AG04450 (cell line): ENCODE results near the gene RC3H1. TPM values are rescaled to one million over a fixed set of nuclear protein-coding genes. Genes with fewer than 3 reads are reported as not detected.
"Not testable (repeated sequence)": the region's sequence is repeated elsewhere in the genome, so short reads cannot be mapped to it uniquely, and the experiment has no call there.

Source experiments
- CTCF ChIA-PET: fragments of 300-600, 350-600 bp; formaldehyde crosslinking; extraction: SDS; loops from one replicate; lab custom pipeline; 2022; ENCODE audit warnings: antibody characterized with exemption, inconsistent platforms; lab: Charles Lee
- POLR2A ChIA-PET: fragments of 350-600 bp; formaldehyde crosslinking; extraction: SDS; loops from one replicate; lab custom pipeline; 2021; ENCODE audit warnings: antibody characterized with exemption, inconsistent platforms; lab: Yijun Ruan, JAX
- DNase-seq: peaks from one replicate; pipeline ENCODE4 v3.0.0-alpha.2; 2011; ENCODE audit warnings: low read depth, low spot score
- H3K27ac ChIP-seq: one replicate; pipeline ENCODE4 v1.5.1; 2012; ENCODE audit warnings: low read depth, low read length, control low read depth
- H3K27me3 ChIP-seq: one replicate; pipeline ENCODE4 v1.6.0; 2012; ENCODE audit warnings: low read length; ENCODE audit not compliant: control insufficient read depth, insufficient read depth
- H3K4me3 ChIP-seq: 2 replicates; pipeline ENCODE4 v1.5.1; 2011; ENCODE audit warnings: mild to moderate bottlenecking, low read depth, low read length, control low read depth
- H3K9me3 ChIP-seq: 2 replicates; pipeline ENCODE4 v1.5.1; 2012; ENCODE audit warnings: low read length; ENCODE audit not compliant: control insufficient read depth, insufficient read depth
- polyA plus RNA-seq: library from polyadenylated mRNA; depleted of rRNA; stranded (reverse); fragments of >200 nt; gene quantifications from 2 replicates; pipeline ENCODE4 v1.2.3, GENCODE V29; 2011
- TF ChIP-seq, protein P1 (sequence below): IDR thresholded peaks from 2 replicates; pipeline ENCODE4 v1.5.1; 2011; ENCODE audit warnings: low read depth, low read length, control low read depth, inconsistent platforms

RC3H1 gene
- polyA plus RNA-seq, 1 experiment, result 13.9 TPM

DNA sequence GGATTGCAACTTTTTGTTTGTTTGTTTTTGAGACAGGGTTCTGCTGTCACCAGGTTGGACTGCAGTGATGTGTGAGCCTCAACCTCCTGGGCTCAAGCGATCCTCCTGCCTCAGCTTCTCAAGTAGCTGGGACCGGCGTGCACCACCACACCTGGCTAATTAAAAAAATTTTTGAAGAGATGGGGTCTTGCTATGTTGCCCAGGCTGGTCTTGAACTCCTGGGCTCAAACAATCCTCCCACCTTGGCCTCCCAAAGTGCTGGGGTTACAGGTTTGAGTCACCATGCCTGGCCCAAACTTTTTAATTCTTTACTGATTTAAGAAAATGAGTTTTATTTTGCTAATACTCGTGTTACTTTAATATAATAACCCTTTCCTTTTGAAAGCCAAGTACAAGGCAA lies 73.6 kb downstream of the RC3H1 start:
- Histone ChIP-seq H3K4me3 (no peak overlapping the region), H3K27me3 (no peaks in the 10 kb centered on the region), H3K27ac (no peak overlapping the region), H3K9me3 (no peaks in the 10 kb centered on the region)
- ChIA-PET POLR2A (no interaction called here), CTCF (no interaction called here)
- DNase-seq, result no peak
- TF ChIP-seq, protein P1, sequence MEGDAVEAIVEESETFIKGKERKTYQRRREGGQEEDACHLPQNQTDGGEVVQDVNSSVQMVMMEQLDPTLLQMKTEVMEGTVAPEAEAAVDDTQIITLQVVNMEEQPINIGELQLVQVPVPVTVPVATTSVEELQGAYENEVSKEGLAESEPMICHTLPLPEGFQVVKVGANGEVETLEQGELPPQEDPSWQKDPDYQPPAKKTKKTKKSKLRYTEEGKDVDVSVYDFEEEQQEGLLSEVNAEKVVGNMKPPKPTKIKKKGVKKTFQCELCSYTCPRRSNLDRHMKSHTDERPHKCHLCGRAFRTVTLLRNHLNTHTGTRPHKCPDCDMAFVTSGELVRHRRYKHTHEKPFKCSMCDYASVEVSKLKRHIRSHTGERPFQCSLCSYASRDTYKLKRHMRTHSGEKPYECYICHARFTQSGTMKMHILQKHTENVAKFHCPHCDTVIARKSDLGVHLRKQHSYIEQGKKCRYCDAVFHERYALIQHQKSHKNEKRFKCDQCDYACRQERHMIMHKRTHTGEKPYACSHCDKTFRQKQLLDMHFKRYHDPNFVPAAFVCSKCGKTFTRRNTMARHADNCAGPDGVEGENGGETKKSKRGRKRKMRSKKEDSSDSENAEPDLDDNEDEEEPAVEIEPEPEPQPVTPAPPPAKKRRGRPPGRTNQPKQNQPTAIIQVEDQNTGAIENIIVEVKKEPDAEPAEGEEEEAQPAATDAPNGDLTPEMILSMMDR, result no peak

DNA sequence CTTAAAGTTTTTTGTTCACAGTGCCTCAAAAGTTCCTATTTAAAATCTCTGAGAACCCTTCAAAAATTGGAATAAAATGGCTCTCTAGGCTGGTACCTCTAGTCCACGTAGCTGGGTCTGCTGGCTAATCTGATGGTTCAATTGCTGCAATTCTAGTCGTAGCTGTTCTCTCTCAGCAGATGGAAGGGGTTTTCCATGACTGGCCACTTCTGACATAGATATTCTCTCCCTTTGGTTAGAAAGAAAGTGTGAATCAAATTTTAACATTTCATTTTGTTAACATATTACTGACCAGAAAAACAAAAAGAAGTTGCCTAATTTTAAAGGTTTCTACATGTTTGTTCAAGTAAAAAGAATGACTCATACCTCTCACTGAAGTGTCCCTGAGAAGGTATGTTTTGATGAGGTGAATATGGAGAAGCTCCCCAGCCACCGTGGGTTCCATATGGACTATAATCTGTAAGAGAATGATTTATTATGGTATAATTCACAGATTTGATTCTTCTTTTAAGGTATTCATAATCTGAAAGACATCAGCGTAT lies 75.7 kb downstream of the RC3H1 start:
- CTCF ChIA-PET, result no interaction called here
- TF ChIP-seq, protein P1, result no peak
- Histone ChIP-seq H3K4me3 (no peak overlapping the region), H3K27me3 (no peaks in the 10 kb centered on the region), H3K27ac (no peak overlapping the region), H3K9me3 (no peaks in the 10 kb centered on the region)
- no peak for DNase-seq
- POLR2A ChIA-PET, result no interaction called here

GRCh38 chr1:173937062-173937461 lies 85.1 kb downstream of the RC3H1 start:
- H3K9me3 ChIP-seq, result no peaks in the 10 kb centered on the region
- no peak for DNase-seq
- no peak overlapping the region for H3K27ac ChIP-seq
- H3K4me3 ChIP-seq, result no peak overlapping the region
- TF ChIP-seq, protein P1, result no peak
- ChIA-PET CTCF (interaction anchor here (0.5 to 0.6 kb wide), 2 partner anchors 10 to 23 kb away, joined by 3 to 4 read pairs; no protein-coding TSS in a partner anchor), POLR2A (interaction anchor here (0.7 kb wide), 2 partner anchors 18 to 85 kb away, joined by 3 to 6 read pairs; partner anchors contain the start of gene RC3H1)
- no peaks in the 10 kb centered on the region for H3K27me3 ChIP-seq

- ChIA-PET POLR2A (no interaction called here), CTCF (interaction anchor here (1.0 kb wide), 1 partner anchor 16 kb away, joined by 3 read pairs; no protein-coding TSS in a partner anchor)
- DNase-seq, result no peak
These were observed 87.7 kb downstream of the RC3H1 start for GRCh38 chr1:173934440-173934839.

DNA sequence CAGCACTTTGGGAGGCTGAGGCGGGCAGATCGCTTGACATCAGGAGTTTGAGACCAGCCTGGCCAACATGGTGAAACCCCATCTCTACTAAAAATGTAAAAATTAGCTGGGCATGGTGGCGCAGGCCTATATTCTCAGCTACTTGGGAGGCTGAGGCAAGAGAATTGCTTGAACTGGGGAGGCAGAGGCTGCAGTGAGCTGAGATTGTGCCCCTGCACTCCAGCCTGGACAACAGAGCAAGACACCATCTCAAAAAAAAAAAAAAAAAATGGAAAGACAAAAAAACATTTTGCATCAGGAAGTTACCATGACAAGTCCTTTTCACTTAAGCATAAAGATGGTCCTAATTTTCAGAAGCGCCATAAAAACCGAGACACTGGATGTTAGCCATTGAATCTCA lies 91.6 kb downstream of the RC3H1 start:
- H3K27me3 ChIP-seq, H3K9me3 ChIP-seq, POLR2A ChIA-PET, H3K27ac ChIP-seq, CTCF ChIA-PET, H3K4me3 ChIP-seq, DNase-seq: not testable (repeated sequence)

More at GRCh38 chr1:173934440-173934839, 87.7 kb downstream of the RC3H1 start:
- Histone ChIP-seq H3K9me3 (no peaks in the 10 kb centered on the region), H3K27me3 (no peaks in the 10 kb centered on the region), H3K27ac (no peak overlapping the region), H3K4me3 (no peak overlapping the region)
- TF ChIP-seq, protein P1, result no peak
